Smooth muscle cell (in vitro differentiated cells): Measurements from ENCODE around the gene SPRYD4. TPM values are rescaled to one million over a fixed set of nuclear protein-coding genes. Genes with fewer than 3 reads are reported as not detected.
A peak's percentile ranks its signal among the peaks of the same experiment; 100 is the strongest.
"Not testable (repeated sequence)": the region's sequence is repeated elsewhere in the genome, so short reads cannot be mapped to it uniquely, and the experiment has no call there.

Experiments used
- DNase-seq: peaks from one replicate; lab custom pipeline; 2025; ENCODE audit not compliant: unreplicated experiment; lab: John Stamatoyannopoulos, UW
- H2AFZ ChIP-seq: fragments of 200-600 bp; sonication (generic); 2 replicates; pipeline ENCODE4 v1.6.0; 2016; ENCODE audit warnings: antibody characterized with exemption, low read depth, mild to moderate bottlenecking
- H3F3A ChIP-seq: fragments of 200-600 bp; sonication (generic); 2 replicates; pipeline ENCODE4 v1.6.0; 2017; ENCODE audit warnings: antibody characterized with exemption, low read depth
- H3K27ac ChIP-seq: fragments of 200-600 bp; sonication (generic); 2 replicates; pipeline ENCODE4 v1.5.1; 2016; ENCODE audit warnings: low read depth, mild to moderate bottlenecking
- H3K27me3 ChIP-seq: fragments of 200-600 bp; sonication (generic); 2 replicates; pipeline ENCODE4 v1.6.1; 2016; ENCODE audit warnings: low read depth, mild to moderate bottlenecking
- H3K36me3 ChIP-seq: fragments of 200-600 bp; sonication (generic); 2 replicates; pipeline ENCODE4 v1.5.1; 2016; ENCODE audit warnings: low read depth
- H3K4me1 ChIP-seq: fragments of 200-600 bp; sonication (generic); 2 replicates; pipeline ENCODE4 v1.5.1; 2016; ENCODE audit warnings: low read depth
- H3K4me2 ChIP-seq: fragments of 200-600 bp; sonication (generic); 2 replicates; pipeline ENCODE4 v1.6.0; 2016; ENCODE audit warnings: mild to moderate bottlenecking
- H3K4me3 ChIP-seq: fragments of 200-600 bp; sonication (generic); 2 replicates; pipeline ENCODE4 v1.5.1; 2016; ENCODE audit warnings: mild to moderate bottlenecking
- H3K79me2 ChIP-seq: fragments of 200-600 bp; sonication (generic); 2 replicates; pipeline ENCODE4 v1.6.0; 2016; ENCODE audit warnings: low read depth, mild to moderate bottlenecking
- H3K9ac ChIP-seq: fragments of 200-600 bp; sonication (generic); 2 replicates; pipeline ENCODE4 v1.6.0; 2016; ENCODE audit warnings: low read depth
- H3K9me3 ChIP-seq: fragments of 200-600 bp; sonication (generic); replicated peaks from 2 replicates; pipeline ENCODE4 v1.5.1; 2016; ENCODE audit warnings: low read depth
- H4K20me1 ChIP-seq: fragments of 200-600 bp; sonication (generic); 2 replicates; pipeline ENCODE4 v1.6.0; 2016; ENCODE audit warnings: low read depth
- CTCF ChIP-seq: fragments of 200-600 bp; sonication (generic); IDR thresholded peaks from 2 replicates; pipeline ENCODE4 v1.5.1; 2017; ENCODE audit warnings: borderline replicate concordance, mild to moderate bottlenecking, antibody characterized with exemption; ENCODE audit not compliant: insufficient read depth, poor library complexity, severe bottlenecking
- WGBS: methylation state at CpG from one replicate; pipeline ENCODE4 v1.1.7; 2016; ENCODE audit warnings: low lambda C conversion rate; 5-methylcytosine and 5-hydroxymethylcytosine counted together
- polyA plus RNA-seq: library from polyadenylated mRNA; unstranded; fragments of >200 nt; fragmentation: Nextera tagmentation; extraction: Ambion mirVana; gene quantifications from 2 replicates; pipeline ENCODE4 v1.2.1, GENCODE V29; 2016
- total RNA-seq: library from RNA; depleted of rRNA; stranded (reverse); fragments of >200 nt; gene quantifications from 2 replicates; pipeline ENCODE4 v1.2.3, GENCODE V29; 2014

SPRYD4 gene
- total and polyA plus RNA-seq, 2 experiments from 2014 or later, result 0.71 to 1.0 TPM

- Histone ChIP-seq H3K79me2 (peaks cover 17% of the 10 kb centered on the region), H3F3A (no peaks in the 10 kb centered on the region), H3K9me3 (no peaks in the 10 kb centered on the region), H3K4me3 (no peak overlapping the region), H2AFZ (no peak overlapping the region), H3K36me3 (no peaks in the 10 kb centered on the region), H3K4me1 (no peaks in the 10 kb centered on the region), H3K4me2 (no peak overlapping the region), H4K20me1 (no peaks in the 10 kb centered on the region), H3K9ac (no peak overlapping the region), H3K27ac (no peak overlapping the region), H3K27me3 (no peaks in the 10 kb centered on the region)
- WGBS, result 89% methylated on average over 11 of the region's 11 CpGs
- no peak for DNase-seq
- no peak for TF ChIP-seq CTCF
Observed at GRCh38 chr12:56437430-56438176, 30.8 kb upstream of the SPRYD4 start.

- DNase-seq, H3F3A ChIP-seq, H3K4me1 ChIP-seq, H3K36me3 ChIP-seq, H3K4me3 ChIP-seq, H3K27me3 ChIP-seq, H3K4me2 ChIP-seq, H3K27ac ChIP-seq, H2AFZ ChIP-seq, H3K9ac ChIP-seq, H3K9me3 ChIP-seq, H4K20me1 ChIP-seq: not testable (repeated sequence)
- 38% methylated on average over 2 of the region's 2 CpGs for WGBS
- H3K79me2 ChIP-seq, result peaks cover 17% of the 10 kb centered on the region
Observed at GRCh38 chr12:56443208-56443607, 25.2 kb upstream of the SPRYD4 start.

GRCh38 chr12:56448860-56449621, 19.3 kb upstream of the SPRYD4 start, which contains the start of gene TIMELESS:
Gene TIMELESS, minus strand, starts transcription at chr12:56449426. Its CDS starts 15,256 bp downstream, at chr12:56434170.
- Histone ChIP-seq H3F3A (peaks cover 5% of the 10 kb centered on the region), H3K9me3 (no peaks in the 10 kb centered on the region), H3K4me3 (peak within 1 kb of the TSS; percentile 77), H3K4me1 (peaks cover 12% of the 10 kb centered on the region), H4K20me1 (no peaks in the 10 kb centered on the region), H2AFZ (peak within 1 kb of the TSS; percentile 99), H3K27me3 (no peaks in the 10 kb centered on the region), H3K9ac (peak within 1 kb of the TSS; percentile 65), H3K4me2 (peak within 1 kb of the TSS; percentile 82), H3K79me2 (no peaks in the 10 kb centered on the region), H3K36me3 (no peaks in the 10 kb centered on the region), H3K27ac (peak within 1 kb of the TSS; percentile 78)
- WGBS, result under 1% methylated on average over 58 of the region's 58 CpGs
- no peak for TF ChIP-seq CTCF
- DNase-seq, result peak; percentile 94

GRCh38 chr12:56449622-56449984, 18.8 kb upstream of the SPRYD4 start:
- H3F3A ChIP-seq, result peaks cover 5% of the 10 kb centered on the region
- DNase-seq, result no peak
- H2AFZ ChIP-seq, result peak overlapping the region; percentile 99
- H3K36me3 ChIP-seq, result no peaks in the 10 kb centered on the region
- H3K27ac ChIP-seq, result peak overlapping the region; percentile 78
- peak overlapping the region; percentile 82 for H3K4me2 ChIP-seq
- TF ChIP-seq CTCF, result no peak
- no peaks in the 10 kb centered on the region for H4K20me1 ChIP-seq
- 44% methylated on average over 5 of the region's 5 CpGs for WGBS
- no peaks in the 10 kb centered on the region for H3K9me3 ChIP-seq
- H3K4me3 ChIP-seq, result peak overlapping the region; percentile 77
- H3K9ac ChIP-seq, result peak overlapping the region; percentile 65
- no peaks in the 10 kb centered on the region for H3K27me3 ChIP-seq
- no peaks in the 10 kb centered on the region for H3K79me2 ChIP-seq
- peaks cover 12% of the 10 kb centered on the region for H3K4me1 ChIP-seq
